Bronchial epithelial cell (primary cell): ENCODE data around the gene PATJ. TPM values are rescaled to one million over a fixed set of nuclear protein-coding genes. Genes with fewer than 3 reads are reported as not detected.

Source experiments
- DNase-seq: peaks from one replicate; pipeline ENCODE4 v3.0.0-alpha.2; 2010; ENCODE audit warnings: low read depth
- FAIRE-seq: peaks from 2 replicates; lab custom pipeline; 2011; peaks lifted over from hg19 to GRCh38; lab: Jason Lieb, UNC
- H3K27me3 ChIP-seq: 2 replicates; pipeline ENCODE4 v1.5.1; 2011; ENCODE audit warnings: low read length; ENCODE audit not compliant: control insufficient read depth, insufficient read depth
- H3K36me3 ChIP-seq: 2 replicates; pipeline ENCODE4 v1.5.1; 2011; ENCODE audit warnings: low read length; ENCODE audit not compliant: control insufficient read depth, insufficient read depth
- H3K4me3 ChIP-seq: 2 replicates; pipeline ENCODE4 v1.5.1; 2011; ENCODE audit warnings: mild to moderate bottlenecking, low read depth, low read length, control low read depth
- total RNA-seq: library from RNA; depleted of rRNA; stranded (reverse); fragments of >200 nt; gene quantifications from 2 replicates; pipeline ENCODE4 v1.2.1, GENCODE V29; 2014
- TF ChIP-seq, protein P1 (sequence below): IDR thresholded peaks from 2 replicates; pipeline ENCODE4 v1.5.1; 2011; ENCODE audit warnings: mild to moderate bottlenecking, moderate library complexity, low read length, control low read depth, inconsistent platforms; ENCODE audit not compliant: insufficient read depth, severe bottlenecking

Gene PATJ
- total RNA-seq, 1 donor from 2014 or later = 46.6 TPM

DNA sequence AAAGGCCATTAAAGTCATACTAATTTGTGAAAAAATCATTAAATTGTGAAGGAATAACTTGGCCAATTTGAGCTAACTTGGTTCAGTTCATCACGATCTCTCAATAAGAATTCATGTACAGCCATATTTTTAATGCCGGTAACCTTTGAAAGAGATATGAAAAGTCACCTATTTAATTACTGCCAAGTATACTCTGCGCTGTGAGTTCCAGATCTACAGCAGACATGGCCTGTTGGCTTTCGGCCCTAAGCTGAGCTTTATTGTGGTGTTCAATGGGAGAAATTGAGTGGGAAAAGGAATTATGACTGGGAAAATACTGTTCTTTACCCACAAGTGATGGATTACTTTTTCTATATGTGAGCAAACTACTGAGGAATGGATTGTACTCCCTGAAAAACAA is 292.5 kb downstream of the PATJ start:
- TF ChIP-seq, protein P1, sequence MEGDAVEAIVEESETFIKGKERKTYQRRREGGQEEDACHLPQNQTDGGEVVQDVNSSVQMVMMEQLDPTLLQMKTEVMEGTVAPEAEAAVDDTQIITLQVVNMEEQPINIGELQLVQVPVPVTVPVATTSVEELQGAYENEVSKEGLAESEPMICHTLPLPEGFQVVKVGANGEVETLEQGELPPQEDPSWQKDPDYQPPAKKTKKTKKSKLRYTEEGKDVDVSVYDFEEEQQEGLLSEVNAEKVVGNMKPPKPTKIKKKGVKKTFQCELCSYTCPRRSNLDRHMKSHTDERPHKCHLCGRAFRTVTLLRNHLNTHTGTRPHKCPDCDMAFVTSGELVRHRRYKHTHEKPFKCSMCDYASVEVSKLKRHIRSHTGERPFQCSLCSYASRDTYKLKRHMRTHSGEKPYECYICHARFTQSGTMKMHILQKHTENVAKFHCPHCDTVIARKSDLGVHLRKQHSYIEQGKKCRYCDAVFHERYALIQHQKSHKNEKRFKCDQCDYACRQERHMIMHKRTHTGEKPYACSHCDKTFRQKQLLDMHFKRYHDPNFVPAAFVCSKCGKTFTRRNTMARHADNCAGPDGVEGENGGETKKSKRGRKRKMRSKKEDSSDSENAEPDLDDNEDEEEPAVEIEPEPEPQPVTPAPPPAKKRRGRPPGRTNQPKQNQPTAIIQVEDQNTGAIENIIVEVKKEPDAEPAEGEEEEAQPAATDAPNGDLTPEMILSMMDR = no peak
- Histone ChIP-seq H3K4me3 (no peak overlapping the region), H3K36me3 (peaks cover 3% of the 10 kb centered on the region), H3K27me3 (no peaks in the 10 kb centered on the region)
- FAIRE-seq (no peak), DNase-seq (no peak)

DNA sequence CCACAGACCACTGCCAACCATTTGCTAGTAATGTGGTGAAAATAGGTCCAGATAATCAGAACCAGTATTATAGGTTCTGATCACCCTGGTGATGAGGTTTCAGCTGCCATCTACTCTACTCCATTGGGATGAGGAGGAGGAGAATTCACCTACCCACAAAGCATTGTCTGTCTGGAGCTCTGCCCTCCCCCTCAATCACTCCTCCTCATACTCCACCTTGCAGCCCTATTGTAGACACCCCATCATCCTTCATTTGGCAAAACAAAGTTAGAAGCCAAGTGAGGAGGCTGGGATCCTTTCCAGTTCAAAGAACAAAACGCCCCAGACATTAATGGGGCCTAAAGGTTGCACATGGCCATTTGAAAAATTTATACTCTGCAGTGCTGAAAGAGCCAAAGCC is 295.0 kb downstream of the PATJ start:
- TF ChIP-seq, protein P1 = no peak
- Histone ChIP-seq H3K27me3 (no peaks in the 10 kb centered on the region), H3K4me3 (no peak overlapping the region), H3K36me3 (peaks cover 3% of the 10 kb centered on the region)
- peak; percentile 28 for FAIRE-seq
- no peak for DNase-seq

DNA sequence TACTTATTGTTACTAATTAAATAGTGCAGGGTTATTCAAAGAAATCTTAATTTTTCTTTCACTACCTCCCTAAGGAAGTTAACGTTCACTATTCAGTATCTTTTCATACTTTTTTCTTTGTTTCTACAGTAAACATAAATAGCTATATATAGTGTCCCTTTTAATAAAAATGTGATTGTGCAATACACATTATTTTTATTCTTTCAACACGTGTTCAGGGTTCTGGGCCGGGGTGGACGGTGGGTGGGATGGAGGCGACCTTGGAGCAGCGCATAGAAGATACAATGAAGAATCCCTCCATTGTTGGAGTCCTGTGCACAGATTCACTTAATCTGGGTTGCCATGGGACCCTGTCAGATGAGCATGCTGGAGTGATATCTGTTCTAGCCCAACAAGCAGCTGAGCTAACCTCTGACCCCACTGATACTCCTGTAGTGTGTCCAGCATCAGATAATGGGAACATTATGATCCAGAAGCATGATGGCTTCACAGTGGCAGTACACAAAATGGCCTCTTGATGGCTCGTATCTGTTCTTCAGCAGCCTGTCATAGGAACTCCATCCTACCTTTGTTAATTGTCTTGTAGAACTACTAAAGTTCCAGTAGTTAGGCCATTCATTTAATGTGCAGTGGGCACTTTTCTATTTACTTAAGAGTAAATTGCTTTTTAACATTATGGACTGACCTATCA is 296.5 kb downstream of the PATJ start:
- DNase-seq (no peak), FAIRE-seq (no peak)
- H3K36me3 ChIP-seq = no peaks in the 10 kb centered on the region
- no peak overlapping the region for H3K4me3 ChIP-seq
- no peaks in the 10 kb centered on the region for H3K27me3 ChIP-seq
- TF ChIP-seq, protein P1 = no peak

DNA sequence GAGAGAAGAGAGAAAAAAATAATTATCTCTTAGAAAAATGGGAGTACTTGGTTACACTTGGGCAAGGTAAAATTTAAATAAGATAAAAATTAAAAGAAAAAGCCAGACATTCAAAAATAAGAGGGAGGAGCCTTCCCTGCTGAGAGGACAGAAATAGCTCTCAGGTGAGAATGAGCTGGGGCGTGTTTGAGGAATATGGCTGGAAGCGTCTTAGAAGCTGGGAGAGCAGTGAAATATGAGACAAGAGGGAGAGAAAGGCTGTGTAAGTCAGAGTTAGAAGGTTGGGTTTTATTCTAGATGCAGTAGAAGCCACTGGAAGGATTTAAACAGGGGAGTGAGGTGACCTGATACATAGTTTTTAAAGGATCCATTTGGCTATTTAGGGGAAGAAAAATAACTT is 298.2 kb downstream of the PATJ start:
- FAIRE-seq (no peak), DNase-seq (peak; percentile 42)
- H3K4me3 ChIP-seq = no peak overlapping the region
- H3K36me3 ChIP-seq = no peaks in the 10 kb centered on the region
- TF ChIP-seq, protein P1 = no peak
- no peaks in the 10 kb centered on the region for H3K27me3 ChIP-seq

DNA sequence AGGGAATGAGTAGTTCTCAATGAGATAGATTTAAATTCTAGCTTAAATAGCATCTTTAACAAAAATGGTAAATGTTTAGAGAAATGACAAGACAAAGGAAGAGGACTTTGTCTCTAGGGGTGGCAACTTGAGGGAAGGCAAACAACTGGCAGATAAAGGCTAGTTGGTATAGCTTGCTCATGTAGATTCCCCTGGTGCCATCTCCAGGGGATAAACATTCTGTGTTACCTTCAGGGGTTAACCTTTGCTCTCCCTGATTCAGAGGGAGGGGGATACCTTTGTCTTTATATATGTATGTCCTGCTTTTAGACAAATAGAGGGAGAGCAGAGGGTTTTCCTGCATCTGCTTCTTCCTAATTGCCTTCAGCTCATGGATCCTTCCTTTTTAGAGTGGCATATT is 298.7 kb downstream of the PATJ start:
- Histone ChIP-seq H3K27me3 (no peaks in the 10 kb centered on the region), H3K4me3 (no peak overlapping the region), H3K36me3 (no peaks in the 10 kb centered on the region)
- TF ChIP-seq, protein P1 = no peak
- FAIRE-seq (no peak), DNase-seq (no peak)

DNA sequence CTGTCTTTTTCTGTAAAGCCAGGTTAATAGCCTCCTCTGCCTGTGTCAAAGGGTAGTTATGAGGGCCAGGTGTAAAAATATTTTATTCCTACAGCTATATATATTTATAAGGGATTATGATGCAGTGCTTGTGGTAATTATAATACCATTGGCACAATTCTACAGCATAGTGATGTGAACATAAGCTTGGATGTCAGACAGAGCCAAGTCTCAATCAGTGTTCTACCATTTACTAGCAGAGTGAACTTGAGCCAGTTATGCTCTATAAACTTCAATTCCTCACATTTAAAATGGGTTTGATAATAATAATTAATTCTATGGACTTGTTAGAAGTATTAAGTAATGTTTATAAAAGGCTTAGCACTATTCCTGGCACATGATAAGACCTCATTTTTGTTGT is 300.9 kb downstream of the PATJ start:
- Histone ChIP-seq H3K27me3 (no peaks in the 10 kb centered on the region), H3K4me3 (no peak overlapping the region), H3K36me3 (no peaks in the 10 kb centered on the region)
- FAIRE-seq = no peak
- DNase-seq = no peak
- TF ChIP-seq, protein P1 = no peak
